ENCODE results near the gene SLC2A11.
"Not testable (repeated sequence)": the region's sequence is repeated elsewhere in the genome, so short reads cannot be mapped to it uniquely, and the experiment has no call there.

SLC2A11 gene

DNA sequence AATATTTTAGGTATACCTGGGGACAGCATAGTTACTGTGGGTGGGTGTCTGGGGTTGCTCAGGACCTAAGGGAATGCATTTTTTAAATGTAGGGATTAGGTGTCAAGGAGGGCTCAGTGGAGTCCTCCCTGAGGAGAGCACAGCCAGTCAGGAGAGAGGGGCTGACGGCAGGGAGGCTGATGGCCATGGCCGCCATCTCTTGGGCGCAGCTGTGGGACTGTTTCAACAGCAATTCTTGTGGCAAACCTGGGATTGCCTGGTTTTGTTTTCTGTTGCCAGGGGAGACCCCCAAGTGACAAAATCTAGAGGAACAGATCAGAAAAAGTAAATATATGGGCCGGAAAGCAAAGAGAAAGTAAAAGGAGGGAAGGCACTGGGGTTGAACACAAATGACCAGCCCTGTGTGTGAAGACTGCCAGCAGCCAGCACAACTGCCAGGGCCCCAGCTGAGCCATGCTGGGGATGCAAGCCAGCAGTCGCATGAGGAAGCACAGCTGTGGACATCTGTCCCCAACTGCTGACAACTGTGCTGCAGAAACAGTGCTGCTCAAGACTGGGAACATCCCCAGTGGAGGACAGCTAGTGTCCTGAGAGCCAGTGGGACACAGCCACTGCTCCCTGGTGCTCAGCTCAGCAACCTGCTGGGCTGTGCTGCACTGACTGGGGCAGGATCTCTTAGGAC lies 47.0 kb downstream of the SLC2A11 start:
- DNase-seq (ENCODE audit: low read depth), result no peak
- H3K4me3 ChIP-seq (ENCODE audit: low read length), result no peak overlapping the region
- TF ChIP-seq, protein P1, sequence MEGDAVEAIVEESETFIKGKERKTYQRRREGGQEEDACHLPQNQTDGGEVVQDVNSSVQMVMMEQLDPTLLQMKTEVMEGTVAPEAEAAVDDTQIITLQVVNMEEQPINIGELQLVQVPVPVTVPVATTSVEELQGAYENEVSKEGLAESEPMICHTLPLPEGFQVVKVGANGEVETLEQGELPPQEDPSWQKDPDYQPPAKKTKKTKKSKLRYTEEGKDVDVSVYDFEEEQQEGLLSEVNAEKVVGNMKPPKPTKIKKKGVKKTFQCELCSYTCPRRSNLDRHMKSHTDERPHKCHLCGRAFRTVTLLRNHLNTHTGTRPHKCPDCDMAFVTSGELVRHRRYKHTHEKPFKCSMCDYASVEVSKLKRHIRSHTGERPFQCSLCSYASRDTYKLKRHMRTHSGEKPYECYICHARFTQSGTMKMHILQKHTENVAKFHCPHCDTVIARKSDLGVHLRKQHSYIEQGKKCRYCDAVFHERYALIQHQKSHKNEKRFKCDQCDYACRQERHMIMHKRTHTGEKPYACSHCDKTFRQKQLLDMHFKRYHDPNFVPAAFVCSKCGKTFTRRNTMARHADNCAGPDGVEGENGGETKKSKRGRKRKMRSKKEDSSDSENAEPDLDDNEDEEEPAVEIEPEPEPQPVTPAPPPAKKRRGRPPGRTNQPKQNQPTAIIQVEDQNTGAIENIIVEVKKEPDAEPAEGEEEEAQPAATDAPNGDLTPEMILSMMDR (conservative IDR thresholded peaks at IDR 0.05; ENCODE audit: low read length), result no peak

DNA sequence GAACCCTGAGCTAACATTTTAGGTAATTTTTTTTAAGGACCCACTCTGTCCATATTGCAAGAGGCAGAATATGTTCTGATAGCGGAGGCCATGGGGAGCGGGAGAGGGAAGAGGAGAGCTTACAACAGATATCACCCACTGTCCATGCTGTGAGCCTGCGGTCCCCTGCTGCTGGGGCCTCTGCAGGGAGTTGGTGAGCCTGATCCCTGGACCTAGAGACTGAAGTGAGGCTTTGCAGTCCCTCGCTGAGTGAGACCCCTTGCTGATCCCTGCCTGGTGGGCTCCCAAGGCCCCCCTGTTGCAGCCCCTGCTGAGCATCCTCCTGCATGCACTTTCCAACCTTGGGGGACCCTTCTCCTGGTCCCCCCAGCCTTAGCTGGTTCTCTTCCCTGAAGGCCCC lies 49.0 kb downstream of the SLC2A11 start:
- TF ChIP-seq, protein P1 (conservative IDR thresholded peaks at IDR 0.05; ENCODE audit: low read length), result no peak
- H3K4me3 ChIP-seq (ENCODE audit: low read length), result no peak overlapping the region
- no peak for DNase-seq (ENCODE audit: low read depth)

DNA sequence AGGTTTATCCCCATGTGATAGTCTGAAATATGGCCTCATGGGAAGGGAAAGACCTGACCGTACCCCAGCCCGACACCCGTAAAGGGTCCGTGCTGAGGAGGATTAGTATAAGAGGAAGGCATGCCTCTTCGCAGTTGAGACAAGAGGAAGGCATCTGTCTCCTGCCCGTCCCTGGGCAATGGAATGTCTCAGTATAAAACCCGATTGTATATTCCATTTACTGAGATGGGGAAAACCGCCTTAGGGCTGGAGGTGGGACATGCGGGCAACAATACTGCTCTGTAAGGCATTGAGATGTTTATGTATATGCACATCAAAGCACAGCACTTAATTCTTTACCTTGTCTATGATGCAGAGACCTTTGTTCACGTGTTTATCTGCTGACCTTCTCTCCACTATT lies 49.7 kb downstream of the SLC2A11 start:
- not testable (repeated sequence) for DNase-seq (ENCODE audit: low read depth); H3K4me3 ChIP-seq (ENCODE audit: low read length)

DNA sequence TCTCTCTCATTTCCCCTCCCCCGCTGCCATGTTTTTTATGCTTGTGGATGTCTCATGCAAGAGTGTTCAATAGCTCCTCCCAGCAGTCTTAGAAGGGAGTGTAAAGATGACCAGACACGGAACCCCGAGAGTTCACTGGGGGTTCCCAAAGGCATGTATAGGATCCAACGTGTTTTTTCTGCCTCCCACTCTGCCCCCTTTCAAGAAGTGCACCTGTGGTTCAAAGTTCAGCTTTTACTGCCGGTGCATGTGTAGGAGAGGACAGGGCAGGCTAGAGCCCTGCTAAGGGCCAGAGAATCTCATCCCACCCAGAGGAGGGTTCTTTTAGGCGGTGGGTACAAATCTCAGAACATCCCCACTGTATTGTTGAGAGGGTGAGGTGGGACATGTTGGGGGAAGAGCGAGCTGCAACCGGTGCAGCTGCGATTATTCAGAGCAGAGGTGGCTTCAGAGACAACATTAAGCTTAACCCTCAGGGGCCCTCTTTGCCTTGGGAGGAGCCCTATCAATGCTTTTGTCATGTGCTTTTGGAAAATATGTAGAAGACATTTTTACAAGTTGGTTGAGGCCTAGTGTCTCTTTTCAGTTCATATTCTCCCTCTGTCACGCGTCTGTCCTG lies 51.0 kb downstream of the SLC2A11 start:
- TF ChIP-seq, protein P1 (conservative IDR thresholded peaks at IDR 0.05; ENCODE audit: low read length), result no peak
- no peak for DNase-seq (ENCODE audit: low read depth)
- H3K4me3 ChIP-seq (ENCODE audit: low read length), result no peak overlapping the region

DNA sequence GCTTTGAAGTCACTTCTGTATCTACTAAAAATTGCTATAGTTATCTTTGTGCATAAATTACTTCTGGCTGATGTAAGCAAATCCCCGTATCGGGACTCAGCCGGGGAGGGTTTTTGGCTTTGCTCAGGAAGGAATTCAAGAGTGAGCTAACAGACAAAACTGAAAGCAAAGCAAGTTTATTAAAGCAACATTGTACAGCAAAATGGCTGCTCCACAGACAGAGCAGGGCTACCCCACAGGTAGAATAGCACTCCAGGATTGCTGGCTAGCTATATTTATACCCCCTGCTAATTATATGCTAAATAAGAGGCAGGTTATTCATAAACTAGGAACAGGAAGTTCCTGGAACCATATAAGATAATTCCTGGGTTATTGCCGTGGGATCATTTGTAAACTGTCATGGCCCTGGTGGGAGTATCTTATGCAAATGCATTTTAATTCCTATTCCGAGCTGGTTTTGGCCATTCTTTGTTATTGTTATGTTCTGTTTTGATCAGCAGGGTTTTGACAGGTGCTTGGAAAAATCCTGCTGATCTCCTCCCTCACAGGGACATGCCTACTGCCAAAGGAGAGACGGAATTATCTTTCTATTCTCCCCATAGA lies 51.7 kb downstream of the SLC2A11 start:
- no peak overlapping the region for H3K4me3 ChIP-seq (ENCODE audit: low read length)
- DNase-seq (ENCODE audit: low read depth), result no peak
- TF ChIP-seq, protein P1 (conservative IDR thresholded peaks at IDR 0.05; ENCODE audit: low read length), result no peak

DNA sequence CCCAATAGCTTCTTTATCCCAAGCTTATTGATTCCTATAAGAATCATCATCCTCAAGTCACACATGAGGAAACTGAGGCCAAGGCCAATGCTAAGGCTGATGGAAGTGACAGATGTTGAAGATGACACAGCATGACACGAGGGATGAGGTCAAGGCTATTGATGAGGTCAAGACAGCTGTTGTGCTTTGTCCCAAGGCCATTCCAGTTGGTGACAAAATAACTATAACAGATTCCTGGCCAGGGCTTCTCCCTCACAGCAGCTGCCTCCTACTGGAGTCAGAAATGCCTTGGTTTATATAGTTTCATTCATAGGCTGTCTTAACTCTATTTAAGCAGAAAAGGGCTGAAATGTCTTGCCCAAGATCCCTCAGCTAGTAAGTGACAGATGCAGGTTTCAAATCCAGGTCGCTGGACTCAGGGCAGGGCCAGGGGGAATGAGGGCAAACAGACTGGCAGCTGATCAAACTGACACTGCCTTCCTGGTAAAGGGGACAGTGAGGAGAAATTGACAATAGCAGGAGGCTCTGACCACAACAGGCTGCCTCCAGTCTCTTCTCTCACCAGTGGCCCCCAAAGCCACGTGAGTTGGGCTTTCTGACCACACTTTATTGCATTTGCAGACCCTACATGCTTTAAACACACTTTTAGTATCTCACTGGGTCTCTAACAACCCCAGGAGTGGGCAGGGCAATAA lies 53.0 kb downstream of the SLC2A11 start:
- no peak for DNase-seq (ENCODE audit: low read depth)
- H3K4me3 ChIP-seq (ENCODE audit: low read length), result no peak overlapping the region
- TF ChIP-seq, protein P1 (conservative IDR thresholded peaks at IDR 0.05; ENCODE audit: low read length), result no peak

DNA sequence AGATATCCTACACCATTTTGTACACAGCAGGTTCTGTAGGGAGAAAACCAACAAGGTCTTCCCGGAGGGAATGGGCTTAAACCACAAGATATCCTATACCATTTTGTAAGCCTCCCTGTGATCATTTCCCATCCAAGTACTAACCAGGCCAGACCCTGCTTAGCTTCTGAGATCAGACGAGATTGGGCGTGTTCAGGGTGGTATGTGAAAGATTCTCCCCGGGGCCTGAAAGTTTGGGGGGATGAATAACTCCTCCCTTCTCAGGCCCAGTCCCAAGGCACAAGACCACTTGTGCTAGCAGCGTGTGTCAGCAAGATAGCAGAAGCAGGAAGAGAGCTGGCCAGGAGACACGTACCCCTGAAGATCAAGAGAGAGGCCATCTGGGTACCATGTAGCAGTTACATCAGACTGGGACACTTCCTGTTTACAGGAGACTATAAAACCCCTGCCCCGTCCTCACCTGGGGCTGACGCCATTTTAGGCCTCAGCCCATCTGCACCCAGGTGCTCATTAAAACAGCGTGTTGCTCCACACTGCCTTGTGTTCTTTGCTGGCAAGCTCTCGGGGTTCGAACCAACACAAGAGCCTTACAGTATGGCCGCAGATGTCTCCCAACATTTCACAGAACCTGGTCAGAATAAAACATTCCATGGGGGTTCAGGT lies 53.8 kb downstream of the SLC2A11 start:
- TF ChIP-seq, protein P1 (conservative IDR thresholded peaks at IDR 0.05; ENCODE audit: low read length), result no peak
- DNase-seq (ENCODE audit: low read depth), result no peak

More for the DNA sequence above, 53.8 kb downstream of the SLC2A11 start:
- no peak overlapping the region for H3K4me3 ChIP-seq (ENCODE audit: low read length)

All from AG10803 (cell line).